ENCODE measurements around the gene HEBP1.

The HEBP1 gene

DNA sequence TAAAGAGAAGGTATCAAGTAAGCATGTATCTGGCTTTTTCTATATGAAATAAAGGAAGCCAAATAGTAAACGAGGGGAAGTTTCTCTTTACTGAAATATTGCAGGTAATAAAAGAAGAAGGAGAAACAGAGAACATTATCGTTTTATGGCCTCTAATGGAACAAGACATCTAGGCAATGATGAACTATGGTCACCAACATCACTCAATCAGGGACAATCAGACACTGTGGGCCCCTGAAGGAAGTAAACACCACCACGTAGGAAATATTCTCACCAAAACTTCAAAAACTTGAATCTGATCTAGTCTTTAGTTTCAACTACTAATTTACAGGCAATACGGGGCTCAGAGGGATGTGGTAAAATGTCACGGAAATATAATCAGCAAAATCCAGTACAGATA lies 15.9 kb downstream of the HEBP1 start:
- no peak overlapping the region for H2AFZ ChIP-seq
- TF ChIP-seq, protein P1, sequence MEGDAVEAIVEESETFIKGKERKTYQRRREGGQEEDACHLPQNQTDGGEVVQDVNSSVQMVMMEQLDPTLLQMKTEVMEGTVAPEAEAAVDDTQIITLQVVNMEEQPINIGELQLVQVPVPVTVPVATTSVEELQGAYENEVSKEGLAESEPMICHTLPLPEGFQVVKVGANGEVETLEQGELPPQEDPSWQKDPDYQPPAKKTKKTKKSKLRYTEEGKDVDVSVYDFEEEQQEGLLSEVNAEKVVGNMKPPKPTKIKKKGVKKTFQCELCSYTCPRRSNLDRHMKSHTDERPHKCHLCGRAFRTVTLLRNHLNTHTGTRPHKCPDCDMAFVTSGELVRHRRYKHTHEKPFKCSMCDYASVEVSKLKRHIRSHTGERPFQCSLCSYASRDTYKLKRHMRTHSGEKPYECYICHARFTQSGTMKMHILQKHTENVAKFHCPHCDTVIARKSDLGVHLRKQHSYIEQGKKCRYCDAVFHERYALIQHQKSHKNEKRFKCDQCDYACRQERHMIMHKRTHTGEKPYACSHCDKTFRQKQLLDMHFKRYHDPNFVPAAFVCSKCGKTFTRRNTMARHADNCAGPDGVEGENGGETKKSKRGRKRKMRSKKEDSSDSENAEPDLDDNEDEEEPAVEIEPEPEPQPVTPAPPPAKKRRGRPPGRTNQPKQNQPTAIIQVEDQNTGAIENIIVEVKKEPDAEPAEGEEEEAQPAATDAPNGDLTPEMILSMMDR (IDR thresholded peaks at IDR 0.05) = no peak
- no peak overlapping the region for H3K27ac ChIP-seq
- H3K79me2 ChIP-seq = peaks cover 9% of the 10 kb centered on the region
- no peaks in the 10 kb centered on the region for H3K36me3 ChIP-seq (ENCODE audit: control insufficient read depth, insufficient read depth, low read length)
- H3K9me3 ChIP-seq (ENCODE audit: control insufficient read depth, low read length) = no peaks in the 10 kb centered on the region
- H3K9ac ChIP-seq = no peak overlapping the region
- H3K4me3 ChIP-seq (ENCODE audit: low read depth, low read length) = no peak overlapping the region
- H3K4me2 ChIP-seq (ENCODE audit: low read length) = no peak overlapping the region
- no peaks in the 10 kb centered on the region for H3K27me3 ChIP-seq (ENCODE audit: control insufficient read depth, insufficient read depth, low read length)
- no peaks in the 10 kb centered on the region for H3K4me1 ChIP-seq

DNA sequence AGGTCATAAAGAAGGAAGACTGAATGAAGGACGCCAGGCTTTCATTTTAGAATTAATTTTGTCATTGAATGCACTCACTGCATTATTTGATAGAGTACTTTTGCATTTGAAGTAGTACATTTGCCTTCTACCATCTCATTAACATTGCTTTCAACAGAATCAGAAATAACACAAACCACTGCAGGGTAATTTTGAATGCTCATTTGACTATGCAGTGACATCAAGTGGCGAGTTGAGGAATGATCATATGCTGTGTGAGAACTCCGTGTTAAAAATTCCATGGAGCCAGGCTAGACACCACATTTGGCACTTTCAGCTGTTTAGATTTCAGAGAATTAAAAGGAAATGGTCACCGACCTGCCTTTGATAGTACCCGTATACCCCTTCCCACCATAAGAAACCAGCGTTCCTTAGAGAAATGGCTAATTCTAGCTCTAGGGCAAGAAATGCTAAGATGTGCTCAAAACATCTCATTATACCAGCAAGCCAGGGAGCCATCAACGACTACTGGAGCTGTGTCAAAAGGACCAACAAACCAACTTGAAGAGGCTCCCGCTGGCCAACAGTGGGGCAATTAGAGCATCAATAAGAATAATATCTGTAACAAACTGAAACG lies 16.5 kb downstream of the HEBP1 start:
- H3K4me2 ChIP-seq (ENCODE audit: low read length) = no peak overlapping the region
- H3K27me3 ChIP-seq (ENCODE audit: control insufficient read depth, insufficient read depth, low read length) = no peaks in the 10 kb centered on the region
- H2AFZ ChIP-seq = no peak overlapping the region
- no peaks in the 10 kb centered on the region for H3K36me3 ChIP-seq (ENCODE audit: control insufficient read depth, insufficient read depth, low read length)
- H3K4me1 ChIP-seq = no peaks in the 10 kb centered on the region
- H3K27ac ChIP-seq = no peak overlapping the region
- H3K4me3 ChIP-seq (ENCODE audit: low read depth, low read length) = no peak overlapping the region
- H3K79me2 ChIP-seq = peaks cover 9% of the 10 kb centered on the region
- TF ChIP-seq, protein P1 (IDR thresholded peaks at IDR 0.05) = peak; percentile 50
- H3K9me3 ChIP-seq (ENCODE audit: control insufficient read depth, low read length) = no peaks in the 10 kb centered on the region
- no peak overlapping the region for H3K9ac ChIP-seq

DNA sequence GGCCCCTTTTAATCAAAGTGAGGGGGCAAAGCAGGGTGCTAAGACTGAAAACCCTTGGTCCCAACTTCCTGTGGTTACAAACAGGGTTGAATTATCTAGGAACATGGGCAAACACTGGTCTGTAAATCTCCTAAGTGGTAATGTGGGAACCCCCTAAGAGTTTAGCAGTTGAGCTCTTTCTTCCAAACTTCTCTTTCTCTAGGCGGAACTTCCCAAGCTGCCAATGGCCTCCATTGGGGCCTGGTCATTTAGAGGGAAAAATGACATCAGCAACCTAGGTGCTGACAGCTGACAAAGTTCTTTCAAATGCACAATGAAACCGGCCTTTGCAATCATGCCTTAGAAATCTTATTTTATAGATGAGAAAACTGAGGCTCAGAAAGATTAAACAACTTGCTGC lies 17.7 kb downstream of the HEBP1 start:
- Histone ChIP-seq H3K79me2 (peaks cover 14% of the 10 kb centered on the region), H2AFZ (no peak overlapping the region), H3K36me3 (ENCODE audit: control insufficient read depth, insufficient read depth, low read length) (no peaks in the 10 kb centered on the region), H3K4me2 (ENCODE audit: low read length) (no peak overlapping the region), H3K9me3 (ENCODE audit: control insufficient read depth, low read length) (no peaks in the 10 kb centered on the region), H3K27ac (no peak overlapping the region), H3K4me3 (ENCODE audit: low read depth, low read length) (no peak overlapping the region), H3K9ac (no peak overlapping the region), H3K4me1 (no peaks in the 10 kb centered on the region), H3K27me3 (ENCODE audit: control insufficient read depth, insufficient read depth, low read length) (no peaks in the 10 kb centered on the region)
- TF ChIP-seq, protein P1 (IDR thresholded peaks at IDR 0.05) = no peak

DNA sequence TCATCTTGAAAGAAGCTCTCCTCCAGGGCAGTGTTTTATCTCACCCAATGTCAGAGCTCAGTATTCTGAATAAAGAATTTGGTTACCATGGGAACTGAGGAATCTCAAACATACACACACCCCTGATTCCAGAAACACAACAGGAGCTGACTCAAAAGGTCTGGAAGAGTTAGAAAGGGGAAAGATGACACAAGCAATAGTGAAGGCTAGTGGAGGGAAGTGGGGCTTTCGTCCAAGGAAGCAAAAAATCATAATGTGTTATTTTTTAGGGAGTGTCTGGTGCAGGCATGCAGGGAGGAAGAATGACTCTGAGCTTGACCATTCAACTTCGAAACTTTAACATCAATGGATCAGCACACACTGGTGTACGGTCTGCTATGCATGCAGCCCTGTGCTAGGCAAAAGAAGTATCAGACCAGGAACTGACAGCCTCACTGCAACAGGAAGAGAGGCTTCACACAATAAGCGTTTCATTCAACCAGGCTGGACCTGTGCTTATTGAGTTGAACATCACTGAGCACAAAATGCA lies 20.3 kb downstream of the HEBP1 start:
- H3K4me1 ChIP-seq = no peaks in the 10 kb centered on the region
- H3K36me3 ChIP-seq (ENCODE audit: control insufficient read depth, insufficient read depth, low read length) = no peaks in the 10 kb centered on the region
- no peak overlapping the region for H3K4me2 ChIP-seq (ENCODE audit: low read length)
- no peak overlapping the region for H3K4me3 ChIP-seq (ENCODE audit: low read depth, low read length)
- TF ChIP-seq, protein P1 (IDR thresholded peaks at IDR 0.05) = no peak
- H3K27me3 ChIP-seq (ENCODE audit: control insufficient read depth, insufficient read depth, low read length) = no peaks in the 10 kb centered on the region
- H3K9ac ChIP-seq = no peak overlapping the region
- peaks cover 14% of the 10 kb centered on the region for H3K79me2 ChIP-seq
- no peaks in the 10 kb centered on the region for H3K9me3 ChIP-seq (ENCODE audit: control insufficient read depth, low read length)
- H3K27ac ChIP-seq = no peak overlapping the region
- no peak overlapping the region for H2AFZ ChIP-seq

DNA sequence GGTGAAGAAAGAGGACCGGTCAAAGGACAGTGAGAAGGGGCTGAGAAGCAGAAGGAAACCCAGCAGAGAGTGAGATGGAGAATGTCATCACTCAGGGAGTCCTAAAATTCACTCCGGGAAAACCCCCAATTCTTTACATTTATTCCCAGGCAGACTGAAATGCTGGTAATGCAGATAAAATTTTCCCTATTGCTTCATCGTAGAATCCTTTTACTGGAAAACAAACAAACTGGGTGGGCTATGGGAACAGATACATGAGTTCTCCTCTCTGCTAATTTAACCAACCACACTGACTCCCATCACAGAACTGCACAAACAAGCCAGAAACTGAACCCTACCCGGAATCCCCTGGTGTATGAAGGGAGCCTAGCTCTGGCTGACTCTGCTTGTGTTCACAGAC lies 20.9 kb downstream of the HEBP1 start:
- Histone ChIP-seq H3K36me3 (ENCODE audit: control insufficient read depth, insufficient read depth, low read length) (no peaks in the 10 kb centered on the region), H3K4me1 (no peaks in the 10 kb centered on the region), H2AFZ (no peak overlapping the region), H3K79me2 (peaks cover 14% of the 10 kb centered on the region), H3K4me3 (ENCODE audit: low read depth, low read length) (no peak overlapping the region), H3K27me3 (ENCODE audit: control insufficient read depth, insufficient read depth, low read length) (no peaks in the 10 kb centered on the region), H3K27ac (no peak overlapping the region), H3K9me3 (ENCODE audit: control insufficient read depth, low read length) (no peaks in the 10 kb centered on the region), H3K9ac (no peak overlapping the region), H3K4me2 (ENCODE audit: low read length) (no peak overlapping the region)
- TF ChIP-seq, protein P1 (IDR thresholded peaks at IDR 0.05) = no peak

All from parathyroid adenoma (tissue), 2 donors.